Lung (tissue), 12 donors: Measurements from ENCODE around the gene TLE4. TPM values are rescaled to one million over a fixed set of nuclear protein-coding genes. Genes with fewer than 3 reads are reported as not detected.

Experiments
- ATAC-seq: fragments of 200-7000 bp; cut with Tn5 transposase; one replicate; pipeline ENCODE4 v1.9.1; 2020; ENCODE audit warnings: moderate number of reproducible peaks; ENCODE audit not compliant: insufficient read depth, low FRiP score
- DNase-seq, 3 donors: peaks; one replicate each; pipeline ENCODE4 v3.0.0-alpha.2; 2013 to 2017
- H3K27ac ChIP-seq, 2 donors: one replicate each; pipeline ENCODE4 v1.5.1; 2013; ENCODE audit warnings: mild to moderate bottlenecking in 2 of 2, moderate library complexity in 2 of 2, control low read depth in 1 of 2, inconsistent platforms in 1 of 2, low read depth in 1 of 2, low read length in 1 of 2
- H3K27me3 ChIP-seq, 3 donors: one replicate each; pipeline ENCODE4 v1.5.1; 2013; ENCODE audit warnings: low read length in 2 of 3; ENCODE audit not compliant: control insufficient read depth in 3 of 3, insufficient read depth in 3 of 3
- H3K36me3 ChIP-seq, 4 donors: one replicate each; pipeline ENCODE4 v1.5.1; 2013; ENCODE audit warnings: low read length in 4 of 4, mild to moderate bottlenecking in 1 of 4, moderate library complexity in 1 of 4; ENCODE audit not compliant: control insufficient read depth in 4 of 4, insufficient read depth in 4 of 4
- H3K4me1 ChIP-seq, 5 donors: one replicate each; pipeline ENCODE4 v1.5.1; 2013; ENCODE audit warnings: low read length in 5 of 5, mild to moderate bottlenecking in 2 of 5, moderate library complexity in 1 of 5; ENCODE audit not compliant: control insufficient read depth in 5 of 5, insufficient read depth in 5 of 5
- H3K4me3 ChIP-seq: one replicate; pipeline ENCODE4 v1.5.1; 2013; ENCODE audit warnings: mild to moderate bottlenecking, control low read depth, moderate library complexity
- H3K9ac ChIP-seq, 2 donors: one replicate each; pipeline ENCODE4 v1.5.1; 2013; ENCODE audit warnings: low read length in 2 of 2, control low read depth in 1 of 2; ENCODE audit not compliant: insufficient read depth in 1 of 2
- H3K9me3 ChIP-seq, 4 donors: one replicate each; pipeline ENCODE4 v1.5.1; 2013; ENCODE audit warnings: low read length in 3 of 4, mild to moderate bottlenecking in 1 of 4, moderate library complexity in 1 of 4; ENCODE audit not compliant: control insufficient read depth in 4 of 4, insufficient read depth in 3 of 4
- CTCF ChIP-seq: IDR thresholded peaks from 2 replicates; pipeline ENCODE4 v1.5.1; 2012; ENCODE audit warnings: mild to moderate bottlenecking; ENCODE audit errors: control extremely low read depth, extremely low read depth
- WGBS, 2 donors: extraction: QIAGEN DNeasy Blood & Tissue Kit; methylation state at CpG; one replicate each; pipeline ENCODE4 v1.1.7; 2013; 5-methylcytosine and 5-hydroxymethylcytosine counted together
- polyA plus RNA-seq, 2 donors: library from polyadenylated mRNA; stranded (reverse); fragments of 200-250 nt; gene quantifications; one replicate each; pipeline ENCODE4 v1.2.1, GENCODE V29; 2013
- total RNA-seq, 2 donors: library from RNA; depleted of rRNA in 1 of 2; stranded (reverse); fragments of >200 nt in 1 of 2; gene quantifications; one replicate each; pipeline ENCODE4 v1.2.1, GENCODE V29; 2014 to 2021
- donor health status: control.
- donor health status: control.
- donor health status: Bipolar disorder and iron deficiency.
- donor health status: healthy.
- donor health status: DM: yes; HTN: yes; CAD: no.

The TLE4 gene
- total and polyA plus RNA-seq, 4 donors, result 6.1 to 44.1 (median 26.3) TPM

- no peak for ATAC-seq
- Histone ChIP-seq H3K36me3 (no peaks in the 10 kb centered on the region), H3K27ac (no peak overlapping the region), H3K9me3 (peaks cover 0 to 3% (median 0%) of the 10 kb centered on the region in 4 donors), H3K4me1 (peaks cover 0 to 11% (median 2%) of the 10 kb centered on the region in 5 donors), H3K4me3 (no peak overlapping the region), H3K9ac (no peak overlapping the region), H3K27me3 (peaks cover 0 to 4% (median 3%) of the 10 kb centered on the region in 3 donors)
- 93 to 95% methylated on average over 4 of the region's 4 CpGs for WGBS, 2 donors
- no peak for TF ChIP-seq CTCF
- DNase-seq, result no peak
These were observed 197.9 kb downstream of the TLE4 start for GRCh38 chr9:79769476-79770275.

GRCh38 chr9:79774356-79774755 lies 202.6 kb downstream of the TLE4 start:
- H3K27ac ChIP-seq, result no peak overlapping the region
- 93 to 96% methylated on average over 1 of the region's 1 CpG for WGBS, 2 donors
- ATAC-seq (no peak), DNase-seq (no peak)
- H3K9ac ChIP-seq, result no peak overlapping the region
- TF ChIP-seq CTCF, result no peak
- H3K4me1 ChIP-seq, result no peaks in the 10 kb centered on the region
- H3K9me3 ChIP-seq, result peaks cover 0 to 3% (median 0%) of the 10 kb centered on the region in 4 donors
- H3K36me3 ChIP-seq, result no peaks in the 10 kb centered on the region
- H3K4me3 ChIP-seq, result no peak overlapping the region
- no peaks in the 10 kb centered on the region for H3K27me3 ChIP-seq
